M059J (cell line): ENCODE results near the gene FANCD2. TPM values are rescaled to one million over a fixed set of nuclear protein-coding genes. Genes with fewer than 3 reads are reported as not detected.
"Not testable (repeated sequence)": the region's sequence is repeated elsewhere in the genome, so short reads cannot be mapped to it uniquely, and the experiment has no call there.

Experiments used
- DNase-seq: peaks from one replicate; pipeline ENCODE4 v3.0.0-alpha.2; 2012; ENCODE audit warnings: low read depth
- total RNA-seq: library from RNA; depleted of rRNA; stranded (reverse); fragments of >200 nt; shearing (Covaris generic); gene quantifications from 2 replicates; pipeline ENCODE4 v1.2.3, GENCODE V29; 2014; rRNA removed

The FANCD2 gene
- total RNA-seq, 1 experiment from 2014 or later, result 16.0 TPM

- DNase-seq, result no peak
Observed at GRCh38 chr3:10099041-10099440, 72.8 kb downstream of the FANCD2 start.

DNA sequence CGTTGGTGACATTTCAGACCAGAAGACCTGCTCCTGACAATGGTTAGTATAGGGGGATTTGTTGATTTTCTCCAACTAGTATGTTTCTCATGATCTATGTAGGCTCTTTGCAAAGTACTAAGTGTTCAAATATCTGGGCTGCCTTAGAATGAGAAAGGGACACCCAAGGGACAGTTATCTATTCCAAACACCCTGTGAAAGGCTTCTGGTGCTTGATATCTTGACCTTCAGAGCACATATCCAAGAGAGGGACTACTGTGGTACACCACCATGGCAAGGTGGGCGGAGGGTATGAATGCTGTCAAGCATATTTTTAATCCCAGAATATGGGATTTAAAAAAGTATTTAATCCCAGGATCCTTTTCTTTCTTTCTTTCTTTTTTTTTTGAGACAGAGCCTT, 80.7 kb downstream of the FANCD2 start:
- no peak for DNase-seq

- DNase-seq, result no peak
Observed at GRCh38 chr3:10108091-10108490, 81.9 kb downstream of the FANCD2 start, which contains the start of gene FANCD2OS. TSS of gene FANCD2OS (minus strand) at chr3:10108255. CDS start at chr3:10104774, 3,481 bp downstream.

- peak; percentile 92 for DNase-seq
Observed at GRCh38 chr3:10115326-10116137, 89.3 kb downstream of the FANCD2 start, which contains the start of gene BRK1. TSS of gene BRK1 (plus strand) at chr3:10115675. CDS start at chr3:10115702, 27 bp downstream.

DNA sequence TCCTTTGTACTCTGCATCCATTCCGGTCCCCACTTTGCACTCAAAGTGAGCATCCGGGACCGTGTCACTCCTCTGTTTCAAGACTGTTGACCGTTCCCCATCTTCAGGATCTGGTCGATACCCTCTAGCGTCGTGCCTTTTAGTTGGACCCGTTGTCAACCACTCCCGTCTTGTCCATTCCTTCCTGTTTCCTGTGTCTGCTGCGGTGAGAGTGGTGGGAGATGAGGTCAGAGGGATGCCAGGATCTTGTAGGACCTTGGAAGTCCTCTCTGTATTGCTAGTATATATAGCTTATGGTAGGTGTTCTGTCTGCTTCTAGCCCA, 89.9 kb downstream of the FANCD2 start:
- DNase-seq, result peak; percentile 61

- no peak for DNase-seq
Observed at GRCh38 chr3:10116928-10117327, 90.7 kb downstream of the FANCD2 start.

DNA sequence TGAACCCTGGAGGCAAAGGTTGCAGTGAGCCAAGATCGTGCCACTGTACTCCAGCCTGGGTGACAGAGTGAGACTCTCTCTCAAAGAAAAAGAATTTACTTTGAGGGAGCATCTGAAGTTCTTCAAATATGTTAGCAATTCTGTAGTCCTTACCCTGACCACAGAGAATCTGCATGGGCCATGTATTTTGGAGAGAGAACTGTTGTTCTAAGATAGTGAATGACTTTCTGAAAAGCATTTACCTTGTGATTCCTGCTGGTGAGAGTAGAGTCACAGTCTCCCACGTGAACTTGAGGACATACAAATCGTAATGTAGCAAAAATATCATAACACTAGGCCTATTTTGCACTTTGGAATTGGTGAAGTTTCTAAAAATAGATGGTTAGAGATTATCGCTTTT, 93.1 kb downstream of the FANCD2 start:
- DNase-seq, result no peak

GRCh38 chr3:10121064-10121463, 94.8 kb downstream of the FANCD2 start:
- DNase-seq, result no peak

DNA sequence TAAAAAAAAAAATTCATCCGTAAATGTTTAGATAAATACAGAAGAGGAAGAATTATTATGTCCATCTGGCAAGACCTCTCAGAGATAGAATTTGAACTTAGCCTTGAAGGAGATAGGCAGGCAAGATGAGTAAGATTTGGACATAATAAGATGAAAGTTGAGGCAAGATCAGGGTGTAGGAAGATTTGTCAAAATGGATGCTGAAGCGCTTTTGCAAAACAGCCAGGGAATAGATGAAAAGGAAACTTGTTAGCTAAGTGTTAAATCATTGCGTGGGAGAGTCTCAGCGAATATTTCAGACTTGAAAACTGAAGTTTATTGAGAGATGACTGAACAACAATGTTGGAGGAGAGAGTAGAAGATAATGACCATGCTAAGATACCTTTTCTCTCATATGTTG, 96.5 kb downstream of the FANCD2 start:
- DNase-seq, result no peak

- DNase-seq, result not testable (repeated sequence)
Observed at GRCh38 chr3:10135872-10136271, 109.6 kb downstream of the FANCD2 start.

- DNase-seq, result no peak
Observed at GRCh38 chr3:10136426-10137005, 110.3 kb downstream of the FANCD2 start.

- no peak for DNase-seq
Observed at GRCh38 chr3:10137178-10137577, 110.9 kb downstream of the FANCD2 start.

GRCh38 chr3:10140996-10141546, 114.8 kb downstream of the FANCD2 start:
- no peak for DNase-seq

DNA sequence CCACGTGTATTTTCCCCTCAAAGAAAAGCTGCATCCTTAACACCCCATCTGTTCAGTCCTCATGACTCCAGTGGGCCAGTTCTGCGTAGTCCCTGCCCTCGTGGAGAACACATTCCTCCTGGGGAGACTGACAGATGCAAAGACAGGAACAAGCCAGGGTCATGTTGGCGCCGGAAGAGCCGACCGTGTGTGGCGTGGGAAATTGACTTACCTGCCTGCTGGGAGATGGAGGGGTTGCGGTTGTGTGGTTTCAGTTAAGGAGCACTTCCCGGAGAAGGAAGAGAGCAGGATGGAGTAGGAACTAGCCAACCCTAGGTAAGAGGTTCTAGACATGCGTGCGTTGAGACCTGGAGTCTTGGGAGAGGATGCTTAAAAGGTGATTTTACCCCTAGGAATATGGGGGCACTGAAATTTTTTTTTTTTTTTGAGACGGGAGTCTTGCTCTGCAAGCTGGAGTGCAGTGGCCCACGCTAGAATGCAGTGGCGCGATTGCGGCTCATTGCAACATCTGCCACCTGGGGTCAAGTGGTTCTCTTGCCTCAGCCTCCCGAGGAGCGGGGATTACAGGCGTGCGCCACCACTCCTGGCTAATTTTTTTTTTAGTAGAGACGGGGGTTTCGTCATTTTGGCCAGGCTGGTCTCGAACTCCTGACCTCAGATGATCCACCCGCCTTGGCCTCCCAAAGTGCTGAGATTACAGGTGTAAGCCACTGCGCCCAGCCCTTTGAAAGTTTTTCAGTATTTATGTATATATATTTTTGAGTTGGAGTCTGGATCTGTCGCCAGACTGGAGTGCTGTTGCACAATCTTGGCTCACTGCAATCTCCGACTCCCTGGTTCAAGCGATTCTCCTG, 116.7 kb downstream of the FANCD2 start:
- no peak for DNase-seq

GRCh38 chr3:10145685-10146084, 119.4 kb downstream of the FANCD2 start:
- no peak for DNase-seq

GRCh38 chr3:10149226-10149625, 123.0 kb downstream of the FANCD2 start:
- DNase-seq, result no peak

DNA sequence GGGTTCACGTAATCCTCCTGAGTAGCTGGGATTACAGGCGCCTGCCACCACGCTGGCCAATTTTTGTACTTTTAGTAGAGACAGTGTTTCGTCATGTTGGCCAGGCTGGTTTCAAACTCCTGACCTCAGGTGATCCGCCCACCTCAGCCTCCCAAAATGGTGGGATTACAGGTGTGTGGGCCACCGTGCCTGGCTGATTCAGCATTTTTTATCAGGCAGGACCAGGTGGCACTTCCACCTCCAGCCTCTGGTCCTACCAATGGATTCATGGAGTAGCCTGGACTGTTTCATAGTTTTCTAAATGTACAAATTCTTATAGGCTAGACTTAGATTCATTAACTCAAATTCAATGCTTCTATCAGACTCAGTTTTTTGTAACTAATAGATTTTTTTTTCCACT, 124.8 kb downstream of the FANCD2 start:
- DNase-seq, result no peak

Other genes starting within 250 kb of the FANCD2 start
- gene TADA3, start 234.0 kb upstream of the FANCD2 start, total RNA-seq, result 53.6 and 60.2 TPM in 2 replicates
- gene ARPC4, start 233.4 kb upstream of the FANCD2 start, total RNA-seq, result 155 and 190 TPM in 2 replicates
- gene TTLL3, start 216.2 kb upstream of the FANCD2 start, total RNA-seq, result 2.6 and 3.3 TPM in 2 replicates
- 22.3 and 34.8 TPM in 2 replicates for gene RPUSD3, start 182.4 kb upstream of the FANCD2 start, total RNA-seq
- not detected in 2 replicates for gene CIDEC, start 146.2 kb upstream of the FANCD2 start, total RNA-seq
- 22.6 and 30.6 TPM in 2 replicates for gene JAGN1, start 135.8 kb upstream of the FANCD2 start, total RNA-seq
- 0.05 and 0.15 TPM in 2 replicates for gene IL17RE, start 123.6 kb upstream of the FANCD2 start, total RNA-seq
- 26.4 and 29.5 TPM in 2 replicates for gene IL17RC, start 109.3 kb upstream of the FANCD2 start, total RNA-seq
- 7.7 and 12.0 TPM in 2 replicates for gene CRELD1, start 92.6 kb upstream of the FANCD2 start, total RNA-seq
- 2.8 and 3.8 TPM in 2 replicates for gene PRRT3, start 74.0 kb upstream of the FANCD2 start, total RNA-seq
- gene EMC3, start 39.6 kb upstream of the FANCD2 start, total RNA-seq, result 53.8 and 98.5 TPM in 2 replicates
- not detected in 2 replicates for gene FANCD2OS, start 81.8 kb downstream of the FANCD2 start, total RNA-seq
- gene BRK1, start 89.2 kb downstream of the FANCD2 start, total RNA-seq, result 135 and 205 TPM in 2 replicates
- 18.5 and 28.9 TPM in 2 replicates for gene VHL, start 115.3 kb downstream of the FANCD2 start, total RNA-seq
- gene IRAK2, start 138.5 kb downstream of the FANCD2 start, total RNA-seq, result 7.6 and 8.2 TPM in 2 replicates
- gene TATDN2, start 222.0 kb downstream of the FANCD2 start, total RNA-seq, result 13.4 and 14.4 TPM in 2 replicates